GM10847 (cell line): ENCODE results near the gene IL10RA.

Experiments used
- POLR2A ChIP-seq: IDR thresholded peaks from 2 replicates; pipeline ENCODE4 v1.6.1; 2011; ENCODE audit not compliant: insufficient read length; ENCODE audit errors: extremely low read depth

Gene IL10RA

GRCh38 chr11:117979481-117980211 is 6.5 kb upstream of the IL10RA start:
- TF ChIP-seq POLR2A = no peak

GRCh38 chr11:117980280-117980679 is 5.9 kb upstream of the IL10RA start:
- TF ChIP-seq POLR2A = no peak

GRCh38 chr11:117980720-117981119 is 5.5 kb upstream of the IL10RA start:
- TF ChIP-seq POLR2A = no peak

GRCh38 chr11:117983163-117983475 is 3.1 kb upstream of the IL10RA start:
- no peak for TF ChIP-seq POLR2A

GRCh38 chr11:117984476-117984875 is 1.7 kb upstream of the IL10RA start:
- no peak for TF ChIP-seq POLR2A

- no peak for TF ChIP-seq POLR2A
Observed at GRCh38 chr11:117986981-117987574, 884 bp downstream of the IL10RA start.

- no peak for TF ChIP-seq POLR2A
Observed at GRCh38 chr11:117989351-117990102, 3.3 kb downstream of the IL10RA start.

GRCh38 chr11:117992136-117992535 is 5.9 kb downstream of the IL10RA start:
- no peak for TF ChIP-seq POLR2A

- no peak for TF ChIP-seq POLR2A
Observed at GRCh38 chr11:117992620-117993019, 6.4 kb downstream of the IL10RA start.

GRCh38 chr11:117993988-117994745 is 8.0 kb downstream of the IL10RA start:
- no peak for TF ChIP-seq POLR2A

- no peak for TF ChIP-seq POLR2A
Observed at GRCh38 chr11:117995472-117995871, 9.3 kb downstream of the IL10RA start.

GRCh38 chr11:117996058-117996457 is 9.9 kb downstream of the IL10RA start:
- no peak for TF ChIP-seq POLR2A

- no peak for TF ChIP-seq POLR2A
Observed at GRCh38 chr11:117997406-117997805, 11.2 kb downstream of the IL10RA start.

- TF ChIP-seq POLR2A = no peak
Observed at GRCh38 chr11:117997823-117998579, 11.8 kb downstream of the IL10RA start.

GRCh38 chr11:117998664-117999353 is 12.6 kb downstream of the IL10RA start:
- no peak for TF ChIP-seq POLR2A
